Stimulated activated CD8-positive, alpha-beta memory T cell treated with anti-CD3 and anti-CD28 coated beads, Interleukin-4, amount 100 ng/mL, for 4 hours (primary cell): ENCODE measurements around the gene TFDP1.

Experiments used
- DNase-seq, 2 donors: peaks; one replicate each; pipeline ENCODE4 v3.0.0-alpha.2; 2020; ENCODE audit warnings: low read depth in 2 of 2, low spot score in 1 of 2

TFDP1 gene

GRCh38 chr13:113661509-113661908 lies 77.0 kb downstream of the TFDP1 start:
- no peak for DNase-seq

GRCh38 chr13:113663934-113664333 lies 79.4 kb downstream of the TFDP1 start:
- no peak for DNase-seq

GRCh38 chr13:113664751-113665596 lies 80.4 kb downstream of the TFDP1 start:
- DNase-seq, result no peak

GRCh38 chr13:113665597-113666328 lies 81.2 kb downstream of the TFDP1 start:
- no peak for DNase-seq

GRCh38 chr13:113666329-113666670 lies 81.7 kb downstream of the TFDP1 start:
- DNase-seq, result no peak

- no peak for DNase-seq
Measured at GRCh38 chr13:113666951-113667701, 82.6 kb downstream of the TFDP1 start, which contains the start of gene GRK1. TSS of gene GRK1 (plus strand) at chr13:113667219. CDS start at chr13:113667387, 168 bp downstream.

GRCh38 chr13:113667771-113668490 lies 83.4 kb downstream of the TFDP1 start:
- DNase-seq, result no peak

- no peak for DNase-seq
Measured at GRCh38 chr13:113668491-113668971, 84.0 kb downstream of the TFDP1 start.

GRCh38 chr13:113669231-113669754 lies 84.7 kb downstream of the TFDP1 start:
- DNase-seq, result no peak

- no peak for DNase-seq
Measured at GRCh38 chr13:113669755-113670341, 85.3 kb downstream of the TFDP1 start.

- DNase-seq, result no peak
Measured at GRCh38 chr13:113670541-113670940, 86.0 kb downstream of the TFDP1 start.

- no peak for DNase-seq
Measured at GRCh38 chr13:113671066-113672001, 86.8 kb downstream of the TFDP1 start.

- no peak for DNase-seq
Measured at GRCh38 chr13:113672002-113672651, 87.6 kb downstream of the TFDP1 start.
